AG08395 (cell line): ENCODE results near the gene GFY.

Experiments
- DNase-seq: peaks from one replicate; pipeline ENCODE4 v3.0.0; 2012; ENCODE audit warnings: mixed read lengths, low spot score

Gene GFY, protein sequence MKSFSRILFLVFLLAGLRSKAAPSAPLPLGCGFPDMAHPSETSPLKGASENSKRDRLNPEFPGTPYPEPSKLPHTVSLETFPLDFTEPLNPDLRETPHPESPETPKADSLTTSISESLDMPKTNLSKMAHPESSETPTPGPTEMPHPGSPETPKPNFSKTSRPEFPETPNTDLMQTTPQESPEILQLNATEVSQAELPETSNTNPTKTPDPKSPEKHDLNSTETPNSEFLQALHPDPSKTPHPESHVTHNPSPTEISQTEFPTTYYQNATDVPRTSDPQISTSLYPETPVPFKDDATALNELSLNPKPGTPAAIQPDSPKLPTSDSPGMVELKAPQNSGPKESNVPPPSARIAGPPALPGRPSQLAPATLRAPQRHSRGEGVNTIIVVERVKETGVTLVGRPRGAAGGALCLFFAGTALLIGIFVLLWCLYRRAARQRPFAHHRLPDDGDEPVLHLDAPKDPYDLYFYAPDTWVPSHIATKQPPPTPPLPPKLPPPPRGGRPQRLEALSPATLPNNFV

DNA sequence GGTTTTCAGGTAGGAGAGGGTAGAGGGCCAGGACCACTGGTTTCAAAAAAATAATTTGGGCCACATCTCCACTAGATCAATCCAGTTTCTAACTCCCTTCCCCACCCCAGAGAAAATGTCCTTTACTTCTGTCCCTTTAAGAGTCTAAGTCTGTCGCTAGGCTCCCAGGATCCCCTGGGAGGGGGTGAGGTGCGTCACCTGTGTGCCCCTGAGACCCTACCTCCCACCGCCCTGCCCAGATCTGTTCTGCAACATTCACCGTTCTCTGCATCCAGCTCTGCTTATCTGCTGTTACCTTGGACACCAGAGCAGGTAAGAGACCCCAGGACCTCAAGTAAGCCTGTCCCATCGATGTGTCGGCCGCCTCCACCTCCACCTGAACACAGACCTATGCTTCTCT is at the start of gene GFY:
Gene GFY, plus strand, starts transcription at position 211 of the 400 bp plus-strand sequence. CDS start 1,043 bp downstream, outside the sequence.
- no peak for DNase-seq

DNA sequence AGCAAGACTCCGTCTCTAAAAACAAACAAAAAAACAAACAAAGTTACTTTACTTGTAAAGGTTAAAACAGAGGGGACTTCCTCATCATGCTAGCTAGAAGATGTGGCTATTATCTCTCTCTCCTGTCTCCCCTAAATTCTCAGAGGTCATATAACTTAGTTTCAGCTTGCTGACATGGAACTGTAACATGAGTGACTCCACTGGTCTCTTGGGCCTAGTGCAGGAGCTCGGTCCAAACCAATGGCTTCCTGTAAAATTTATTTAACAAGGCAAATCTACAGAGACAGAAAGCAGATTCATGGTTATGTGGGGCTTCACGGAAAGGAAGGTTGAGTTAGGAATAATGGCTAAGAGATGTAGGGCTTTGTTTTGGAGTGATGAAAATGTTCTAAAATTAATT is 46.7 kb upstream of the GFY start:
- DNase-seq, result no peak

DNA sequence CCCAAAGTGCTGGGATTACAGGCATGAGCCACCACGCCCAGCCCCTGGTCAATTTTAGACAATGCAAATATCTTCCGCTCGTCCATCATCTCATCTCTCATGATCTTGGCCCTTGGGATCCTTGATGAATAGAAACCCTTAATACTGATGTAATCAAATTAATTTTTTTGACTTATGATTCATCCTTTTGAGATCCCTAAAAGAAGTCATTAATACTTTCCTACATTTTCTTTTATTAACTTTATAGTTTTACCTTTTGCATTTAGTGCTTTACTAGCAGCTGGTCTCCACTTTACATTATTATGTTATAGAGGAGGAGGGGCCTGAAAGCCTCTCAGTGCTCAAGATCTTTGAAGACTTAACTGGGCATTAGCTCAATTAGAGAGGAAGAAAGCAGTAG is 44.8 kb upstream of the GFY start:
- DNase-seq, result no peak

DNA sequence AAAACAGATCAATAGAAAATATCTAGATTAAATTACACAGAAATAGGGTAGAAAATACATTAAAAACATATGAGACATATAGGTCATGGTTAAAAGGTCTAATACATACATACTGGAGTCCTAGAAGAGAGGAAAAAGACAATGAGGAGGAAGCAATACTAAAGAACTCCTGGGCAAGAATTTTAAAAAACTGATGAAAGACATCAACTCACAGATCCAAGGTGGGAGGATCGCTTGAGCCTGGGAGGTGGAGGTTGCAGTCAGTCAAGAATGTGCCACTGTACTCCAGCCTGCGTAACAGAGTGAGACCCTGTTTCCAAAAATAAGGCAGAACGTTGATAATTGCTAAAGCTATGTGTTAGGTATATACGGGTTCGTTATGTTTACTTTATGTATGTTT is 42.5 kb upstream of the GFY start:
- no peak for DNase-seq

DNA sequence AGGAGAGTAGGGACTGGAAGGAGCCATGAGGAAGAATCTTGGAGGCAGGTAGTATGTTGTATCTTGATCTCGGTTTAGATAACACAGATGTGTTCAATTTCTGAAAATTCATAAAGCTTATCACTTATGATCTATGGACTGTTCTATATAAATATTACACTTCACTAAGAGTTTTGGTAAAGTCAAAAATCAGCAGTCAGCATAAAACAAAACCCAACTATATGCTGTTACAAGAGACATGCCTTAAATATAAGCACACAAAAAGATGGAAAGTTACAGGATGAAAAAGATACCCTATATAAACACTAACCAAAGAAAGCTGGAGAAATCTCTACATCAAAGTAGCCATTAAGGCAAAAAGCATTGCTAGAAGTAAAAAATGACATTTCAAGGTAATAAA is 41.6 kb upstream of the GFY start:
- no peak for DNase-seq

DNA sequence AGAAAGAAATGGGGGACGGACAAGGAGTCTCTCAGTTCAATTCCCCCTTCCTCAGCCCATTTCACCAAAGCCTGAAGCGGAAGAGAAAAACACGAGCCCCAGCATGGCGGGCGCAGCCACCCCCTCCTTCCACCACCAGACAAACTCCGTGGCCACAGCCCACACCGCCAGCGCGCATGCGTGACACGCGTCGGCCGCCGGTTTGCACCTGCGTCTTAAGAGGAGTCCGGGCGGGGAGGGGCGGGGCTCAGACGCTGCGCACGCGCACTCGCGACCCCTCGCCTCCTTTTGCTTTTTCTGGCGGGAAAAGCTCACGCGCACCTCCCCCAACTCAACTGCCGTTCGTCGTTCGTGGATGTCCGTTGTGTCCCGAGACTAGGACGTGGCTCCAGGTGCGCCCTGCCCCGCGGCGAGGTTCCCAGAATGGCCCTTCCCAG is 37.2 kb upstream of the GFY start, which contains the start of gene KASH5:
Gene KASH5, plus strand, starts transcription at position 314 of the 437 bp plus-strand sequence. CDS start 2,635 bp downstream, outside the sequence.
- no peak for DNase-seq

DNA sequence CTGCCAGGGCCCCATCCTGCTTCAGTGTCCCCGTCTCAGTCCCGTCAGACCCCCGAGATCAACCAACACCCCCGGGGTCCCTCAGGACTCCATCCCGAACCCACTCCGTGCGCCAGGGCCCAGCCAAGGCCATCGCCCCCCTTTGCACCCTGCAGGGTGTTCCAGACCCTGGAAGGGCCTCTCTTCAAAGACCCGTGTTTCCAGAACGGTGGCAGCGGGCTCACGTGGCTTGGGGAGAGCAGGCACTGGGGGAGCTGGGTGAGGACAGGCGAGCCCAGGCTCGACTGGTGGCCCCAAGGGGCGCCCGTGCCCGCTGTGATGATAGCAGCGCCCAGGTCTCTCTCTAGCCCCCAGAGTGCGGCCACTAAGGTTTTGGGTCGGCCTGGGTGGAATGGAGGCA is 35.8 kb upstream of the GFY start:
- DNase-seq, result no peak

DNA sequence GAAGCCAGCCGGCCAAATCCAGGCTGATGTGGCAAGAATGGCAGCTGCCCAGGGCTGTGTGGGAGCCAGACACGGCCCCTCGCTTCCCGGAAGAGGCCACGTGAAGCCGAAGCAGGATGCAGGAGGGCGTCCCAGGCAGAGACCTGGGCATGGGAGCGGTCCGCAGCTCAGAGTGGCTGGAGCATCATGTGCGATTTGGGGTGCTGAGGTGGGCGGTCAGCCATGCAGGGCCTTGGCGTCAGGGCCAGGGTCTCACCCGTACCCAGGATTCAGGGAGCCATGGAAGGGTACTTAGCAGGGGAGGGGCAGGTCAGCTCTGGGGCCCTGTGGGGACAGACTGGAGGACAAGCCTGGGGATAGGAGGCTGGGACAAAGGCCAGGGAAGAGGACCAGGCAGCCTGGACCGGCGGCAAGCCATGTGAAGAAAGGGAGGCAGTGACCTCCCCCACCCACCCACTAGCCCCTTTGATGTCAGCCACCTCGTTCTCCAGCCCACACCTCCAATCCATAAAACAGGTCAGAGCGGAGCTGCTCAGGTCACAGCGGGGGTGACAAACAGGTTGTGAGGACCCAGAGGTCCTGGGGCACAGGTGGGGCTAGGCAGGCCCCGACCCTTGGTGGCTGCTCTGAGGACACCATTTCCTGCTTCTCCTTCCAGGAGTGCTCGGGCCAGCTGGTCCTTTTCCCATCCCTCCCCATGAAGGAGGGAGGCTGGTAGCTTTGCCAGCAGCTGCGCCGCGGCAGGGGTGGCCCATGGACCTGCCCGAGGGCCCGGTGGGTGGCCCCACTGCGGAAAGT is 34.9 kb upstream of the GFY start:
- DNase-seq, result no peak

DNA sequence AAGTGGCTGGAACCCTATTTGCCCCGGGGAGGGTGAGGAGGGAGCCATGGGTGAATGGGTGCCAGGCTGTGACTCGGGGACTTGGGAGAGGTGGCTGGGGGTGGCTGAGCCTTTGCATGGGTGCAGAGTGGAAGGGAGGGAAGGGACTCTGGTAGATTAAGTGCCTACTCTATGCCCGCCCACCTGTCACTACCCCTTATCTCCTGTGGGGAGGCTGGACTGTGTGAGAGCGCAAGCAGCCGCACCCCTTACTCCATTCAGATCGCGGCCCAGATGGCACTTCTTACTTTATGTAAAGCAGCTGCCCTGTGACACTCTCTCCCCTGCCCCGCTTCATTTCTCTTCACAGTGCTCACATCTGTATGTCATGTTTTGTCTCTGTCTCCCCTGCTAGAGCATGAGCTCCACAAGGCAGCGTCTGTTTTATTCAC is 34.2 kb upstream of the GFY start:
- no peak for DNase-seq

DNA sequence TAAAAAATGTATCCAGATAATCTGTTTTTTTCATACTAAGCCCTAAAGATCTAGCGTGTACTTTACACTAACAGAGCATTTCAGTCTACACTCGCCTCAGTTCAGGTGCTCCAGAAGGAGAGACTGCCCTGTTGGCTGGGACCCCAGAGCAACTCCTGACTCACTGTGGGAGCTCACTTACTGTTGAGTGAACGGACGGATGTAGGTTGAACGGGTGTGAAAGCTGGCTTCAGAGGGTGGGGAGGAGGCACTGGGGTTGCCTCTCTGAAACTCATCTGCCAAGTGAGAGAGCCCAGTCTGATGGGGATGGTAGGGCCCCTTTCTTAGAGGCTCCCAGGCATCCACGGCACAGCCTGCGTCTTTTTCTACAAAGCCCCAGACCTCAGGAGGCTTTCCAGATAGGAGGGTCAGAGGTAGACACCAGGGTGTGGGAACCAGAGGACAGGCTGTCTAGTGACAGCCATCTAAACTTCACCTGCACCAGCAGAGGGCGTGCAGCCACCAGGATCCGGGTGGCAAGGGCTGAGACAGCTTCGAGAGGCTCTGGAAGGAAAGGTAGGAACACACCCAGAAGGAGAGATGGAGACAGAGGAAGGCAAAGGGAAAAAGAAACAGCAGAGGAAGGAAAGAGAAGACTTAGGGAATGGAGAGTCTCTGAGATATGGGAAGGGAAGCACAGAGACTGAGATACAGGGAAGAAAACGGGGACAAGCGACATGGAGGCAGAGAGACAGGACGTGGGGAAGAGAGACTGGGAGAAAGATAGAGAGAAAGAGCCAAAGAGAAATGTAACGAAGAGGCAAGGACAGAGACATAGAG is 33.4 kb upstream of the GFY start:
- DNase-seq, result peak; percentile 86

DNA sequence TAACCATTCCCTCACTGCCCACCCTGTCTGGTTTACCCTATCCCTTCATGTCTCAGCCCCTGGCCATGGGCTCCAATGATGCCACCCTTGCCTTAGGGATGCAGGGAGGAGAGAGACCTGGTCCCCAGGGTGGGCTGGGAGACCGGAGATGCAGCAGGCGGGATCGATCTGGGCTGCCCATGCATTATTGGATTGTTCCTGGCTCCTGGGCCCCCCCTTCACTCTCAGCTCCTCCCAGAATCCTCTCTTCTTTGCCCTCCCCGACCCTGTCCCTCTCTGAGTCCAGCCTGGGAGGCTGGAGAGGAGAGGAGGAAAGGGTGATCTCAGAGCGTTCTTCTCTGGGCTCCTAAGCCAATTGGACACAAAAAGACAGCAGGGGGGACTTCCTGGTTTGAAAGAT is 31.3 kb upstream of the GFY start:
- no peak for DNase-seq

DNA sequence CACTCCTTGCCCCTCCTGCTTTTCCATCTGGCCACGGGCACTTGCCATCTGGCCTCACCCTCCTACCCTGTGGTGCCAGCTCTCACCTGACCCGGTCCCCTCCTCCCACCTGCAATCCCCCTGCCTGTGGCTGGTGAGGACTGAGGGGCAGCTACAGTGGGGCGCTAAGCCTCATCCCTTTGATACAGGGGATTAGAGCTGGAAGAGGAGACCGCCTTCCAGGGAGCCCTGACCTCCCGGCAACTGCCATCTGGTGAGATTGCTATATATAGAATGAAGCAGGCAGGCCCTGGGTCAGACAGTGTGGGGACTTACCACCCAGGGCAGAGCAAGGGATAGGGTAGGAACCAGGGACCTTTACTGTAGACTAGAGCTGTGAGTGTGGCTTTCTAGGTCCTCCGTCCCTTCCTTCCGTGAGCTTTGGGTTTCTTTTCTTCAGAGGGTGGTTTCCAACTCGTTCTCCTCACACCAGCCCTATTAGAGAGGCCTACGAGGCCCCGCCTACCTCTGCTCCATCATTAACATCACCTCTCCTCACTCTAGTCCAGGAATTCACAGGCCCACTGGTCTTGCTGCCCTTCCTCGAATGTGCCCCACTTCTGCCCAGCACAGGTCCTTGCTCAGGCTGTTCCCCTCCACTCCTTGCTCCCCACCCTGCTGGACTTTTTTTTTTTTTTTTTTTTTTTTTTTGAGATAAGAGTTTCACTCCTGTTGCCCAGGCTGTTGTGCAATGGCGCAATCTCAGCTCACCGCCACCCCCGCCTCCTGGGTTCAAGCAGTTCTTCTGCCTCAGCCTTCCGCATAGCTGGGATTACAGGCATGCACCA is 29.4 kb upstream of the GFY start:
- DNase-seq, result no peak

DNA sequence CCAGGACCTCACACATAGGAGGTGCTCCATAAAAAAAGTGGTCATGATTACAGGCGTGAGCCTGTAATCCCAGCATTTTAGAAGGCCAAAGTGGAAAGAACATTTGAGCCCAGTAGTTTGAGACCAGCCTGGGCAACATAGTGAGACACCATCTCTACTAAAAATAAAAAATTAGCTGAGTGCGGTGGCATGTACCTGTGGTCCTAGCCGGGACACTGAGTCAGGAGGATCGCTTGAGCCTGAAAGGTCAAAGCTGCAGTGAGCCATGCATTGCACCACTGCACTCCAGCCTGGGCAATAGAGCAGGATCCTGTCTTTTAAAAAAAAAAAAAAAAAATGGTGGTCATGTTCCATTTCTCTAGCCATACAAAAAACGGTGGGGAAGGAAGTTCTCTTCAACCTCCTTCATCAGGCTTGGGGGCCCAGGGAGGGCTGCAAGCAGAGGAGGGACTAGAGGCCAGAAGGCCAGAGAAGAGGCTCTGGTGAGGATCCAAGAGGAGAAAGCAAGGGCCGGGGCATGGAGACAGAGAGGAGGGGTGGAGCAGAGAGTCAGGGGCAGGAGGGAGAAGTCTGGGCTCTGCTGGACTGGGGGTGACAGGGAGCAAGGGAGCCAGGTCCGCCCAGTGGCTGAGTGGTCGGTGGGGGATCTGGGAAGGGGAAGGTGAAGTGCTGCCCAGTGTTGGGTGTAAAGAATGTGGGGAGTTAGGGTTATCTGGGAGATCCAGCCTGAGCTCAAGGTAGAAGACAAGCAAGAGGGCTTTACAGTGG is 28.3 kb upstream of the GFY start:
- DNase-seq, result no peak

DNA sequence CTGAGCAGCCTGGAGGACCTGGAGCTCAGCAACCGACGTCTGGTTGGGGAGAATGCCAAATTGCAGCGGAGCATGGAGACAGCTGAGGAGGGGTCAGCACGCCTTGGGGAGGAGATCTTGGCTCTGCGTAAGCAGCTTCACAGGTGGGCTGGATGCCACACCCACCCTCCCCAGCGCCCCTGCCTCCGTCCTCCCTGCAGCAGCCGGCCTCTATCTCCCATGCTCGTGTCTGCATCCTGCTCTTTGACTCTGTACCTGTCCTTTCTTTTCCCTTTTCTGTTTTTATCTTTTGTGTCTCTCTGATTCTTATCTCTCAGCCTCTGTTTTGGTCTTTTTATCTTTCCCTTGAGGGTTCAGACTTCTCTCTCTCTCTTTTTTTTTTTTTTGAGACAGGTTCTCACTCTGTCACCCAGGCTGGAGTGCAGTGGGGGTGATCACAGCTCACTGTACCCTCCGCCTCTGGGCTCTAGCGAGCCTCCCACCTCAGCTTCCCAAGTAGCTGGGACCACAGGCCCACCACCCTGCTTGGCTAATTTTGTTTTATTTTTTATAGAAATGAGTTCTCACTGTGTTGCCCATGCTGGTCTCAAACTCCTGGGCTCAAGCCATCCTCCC is 27.1 kb upstream of the GFY start:
- no peak for DNase-seq

DNA sequence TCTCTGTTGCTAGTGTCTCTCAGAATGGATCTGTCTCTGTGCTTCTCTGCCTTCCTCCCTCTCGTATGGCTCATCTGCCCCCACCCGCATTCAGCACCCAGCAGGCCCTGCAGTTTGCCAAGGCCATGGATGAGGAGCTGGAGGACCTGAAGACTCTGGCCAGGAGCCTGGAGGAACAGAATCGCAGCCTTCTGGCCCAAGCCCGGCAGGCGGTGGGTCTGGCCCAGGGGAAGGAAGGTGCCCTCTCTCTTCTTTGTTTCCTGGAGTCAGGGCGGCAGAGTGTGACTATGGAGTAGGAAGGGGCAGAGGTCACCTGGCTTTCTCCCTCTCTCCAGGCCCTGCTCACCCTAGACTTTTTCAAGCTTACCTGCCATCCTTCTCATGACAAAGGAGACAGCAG is 26.3 kb upstream of the GFY start:
- DNase-seq, result no peak

DNA sequence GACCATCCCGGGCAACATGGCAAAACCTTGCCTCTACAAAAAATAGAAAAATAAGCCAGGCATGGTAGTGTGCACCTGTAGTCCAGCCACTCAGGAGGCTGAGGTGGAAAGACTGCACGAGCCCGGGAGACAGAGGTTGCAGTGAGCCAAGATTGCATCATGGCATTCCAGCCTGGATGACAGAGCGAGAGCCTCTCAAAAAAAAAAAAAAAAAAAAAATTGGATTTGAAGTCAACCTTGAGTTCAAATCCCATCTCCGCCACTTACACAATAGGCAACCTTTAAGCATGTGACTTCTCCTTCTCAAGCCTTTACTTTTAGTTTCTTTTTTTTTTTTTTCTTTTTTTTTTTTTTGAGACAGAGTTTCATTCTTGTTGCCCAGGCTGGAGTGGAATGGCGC is 25.2 kb upstream of the GFY start:
- no peak for DNase-seq

DNA sequence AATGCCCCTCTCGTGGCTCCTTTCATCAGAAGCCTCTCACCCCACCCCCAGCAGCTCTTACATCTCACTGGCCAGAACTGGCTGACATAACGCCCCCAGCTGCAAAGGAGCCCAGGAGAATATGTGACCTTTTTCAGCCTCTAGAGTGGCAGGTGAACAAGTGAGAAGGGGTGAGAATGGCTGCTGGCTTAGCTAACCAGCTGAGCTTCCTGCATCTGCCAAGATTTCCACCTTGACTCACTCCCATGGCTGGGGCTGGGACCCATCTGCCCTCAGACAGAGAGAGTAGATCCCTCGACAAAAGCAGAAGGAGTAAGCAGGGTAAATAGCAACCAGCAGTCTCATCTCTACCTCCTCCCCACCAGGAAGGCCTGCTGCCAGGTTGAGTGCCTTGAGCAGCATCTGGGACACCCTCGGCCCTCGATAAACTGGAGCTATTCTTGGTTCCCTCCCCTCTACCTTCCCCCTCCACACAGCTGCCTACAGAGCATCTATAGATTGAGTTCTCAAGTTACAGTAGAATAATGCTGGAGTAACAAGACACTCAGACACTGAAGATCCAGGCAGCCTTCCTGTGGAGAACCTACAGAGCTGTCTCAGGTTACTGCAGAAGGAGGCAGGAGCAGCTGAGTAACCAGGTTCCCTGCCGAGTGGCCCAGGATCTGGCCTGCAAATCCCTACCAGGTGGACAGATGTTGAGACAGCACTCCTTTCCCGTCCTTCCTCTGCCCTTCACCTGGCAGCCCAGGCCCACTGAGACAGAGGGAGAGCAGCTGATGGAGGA is 21.6 kb upstream of the GFY start:
- no peak for DNase-seq

DNA sequence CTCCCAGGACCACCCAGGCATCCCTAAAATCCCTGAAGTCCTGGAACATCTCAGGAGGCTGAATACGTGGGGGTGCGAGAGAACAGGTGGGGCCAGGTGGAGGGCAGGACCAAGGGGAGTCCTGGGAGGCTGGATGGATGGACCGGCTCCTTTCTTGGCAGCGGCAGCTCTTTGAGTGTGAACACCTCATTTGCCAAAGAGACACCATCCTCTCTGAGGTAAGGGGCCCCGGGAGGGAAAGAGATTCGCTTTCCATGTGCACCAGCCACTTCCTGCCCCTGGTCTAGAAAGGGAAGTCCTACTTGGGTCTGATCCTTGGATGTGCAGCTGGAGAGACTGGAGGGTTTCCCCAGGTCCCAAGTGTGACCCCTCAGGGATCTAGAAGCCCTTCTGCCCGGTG is 18.1 kb upstream of the GFY start:
- no peak for DNase-seq

DNA sequence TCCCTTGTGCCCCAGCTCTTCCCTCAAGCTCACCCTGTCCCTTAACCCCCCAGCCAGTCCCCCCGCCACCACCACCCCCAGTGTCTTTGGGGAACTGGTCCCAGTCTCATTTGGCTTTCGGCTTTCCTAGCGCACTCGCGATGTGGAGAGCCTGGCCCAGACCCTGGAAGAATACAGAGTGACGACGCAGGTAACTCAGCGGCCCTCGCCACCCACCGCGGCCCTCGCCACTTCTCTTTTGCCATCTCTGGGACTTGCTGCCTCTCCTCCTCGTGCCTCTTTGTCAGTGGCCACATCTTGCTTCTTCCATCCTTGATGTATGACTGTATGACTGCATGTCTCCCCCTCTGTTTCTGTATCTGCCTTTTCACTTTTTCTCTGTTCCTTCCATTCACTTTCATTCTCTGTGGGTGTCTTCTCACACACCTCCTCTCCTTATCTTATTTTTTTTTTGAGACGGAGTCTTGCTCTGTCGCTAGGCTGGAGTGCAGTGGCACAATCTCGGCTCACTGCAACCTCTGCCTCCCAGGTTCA is 17.6 kb upstream of the GFY start:
- DNase-seq, result no peak
